Heart left ventricle (tissue), 13 donors: ENCODE measurements around the gene LRP1.

Experiments used
- POLR2A ChIP-seq, 2 donors: fragments of 450-650 bp; IDR thresholded peaks; one replicate each; pipeline ENCODE4 v1.6.1; 2017; ENCODE audit warnings: antibody characterized with exemption in 2 of 2, mild to moderate bottlenecking in 2 of 2, moderate library complexity in 2 of 2
- TF ChIP-seq, protein P1 (sequence below), 12 donors: fragments of 200-600 bp; sonication (generic) in 4 of 12; IDR thresholded peaks; one replicate each; pipeline versions ENCODE4 v1.5.0 to v1.8.0; 2018 to 2022; ENCODE audit warnings: antibody characterized with exemption in 12 of 12, mild to moderate bottlenecking in 5 of 12
- donor health status: ischemic (EF 13 %, LVEDD 7.1; RV severe dilation, severe dysfunction).
- donor health status: DM: no; HTN: yes; CAD: no.
- donor health status: DM: no; HTN: no; CAD: no.
- donor health status: ischemic (EF 25% LVEDD 6.9; RV normal size, moderate dysfunction).
- donor health status: ischemic (EF 25% LVEDD 5.7; RV mildly dilated, moderate dysfunction).
- donor health status: ischemic (EF 35%, LVEDD 5.7; RV mildly dilated, moderate dysfunction).
- donor health status: nonischemic (EF 11% LVEDD 7.7; RV severe dilation, severe dysfunction).
- donor health status: DM: yes; HTN: yes; CAD: no.
- donor health status: PGD.
- donor health status: ischemic (EF 29% LVEDD 5.4; RV normal size, mild dysfunction).
- donor health status: nonischemic (EF 23%, LVEDD 6.1; RV moderate dilation, normal function).

DNA sequence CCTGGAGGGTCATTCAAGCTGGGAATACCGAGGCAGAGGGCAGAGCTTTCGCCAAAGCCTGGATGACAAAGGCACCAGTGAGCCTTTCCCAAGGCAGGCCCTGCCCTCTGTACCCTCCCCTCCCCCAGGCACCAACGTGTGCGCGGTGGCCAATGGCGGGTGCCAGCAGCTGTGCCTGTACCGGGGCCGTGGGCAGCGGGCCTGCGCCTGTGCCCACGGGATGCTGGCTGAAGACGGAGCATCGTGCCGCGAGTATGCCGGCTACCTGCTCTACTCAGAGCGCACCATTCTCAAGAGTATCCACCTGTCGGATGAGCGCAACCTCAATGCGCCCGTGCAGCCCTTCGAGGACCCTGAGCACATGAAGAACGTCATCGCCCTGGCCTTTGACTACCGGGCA, 57.1 kb downstream of the LRP1 start:
- TF ChIP-seq, protein P1, sequence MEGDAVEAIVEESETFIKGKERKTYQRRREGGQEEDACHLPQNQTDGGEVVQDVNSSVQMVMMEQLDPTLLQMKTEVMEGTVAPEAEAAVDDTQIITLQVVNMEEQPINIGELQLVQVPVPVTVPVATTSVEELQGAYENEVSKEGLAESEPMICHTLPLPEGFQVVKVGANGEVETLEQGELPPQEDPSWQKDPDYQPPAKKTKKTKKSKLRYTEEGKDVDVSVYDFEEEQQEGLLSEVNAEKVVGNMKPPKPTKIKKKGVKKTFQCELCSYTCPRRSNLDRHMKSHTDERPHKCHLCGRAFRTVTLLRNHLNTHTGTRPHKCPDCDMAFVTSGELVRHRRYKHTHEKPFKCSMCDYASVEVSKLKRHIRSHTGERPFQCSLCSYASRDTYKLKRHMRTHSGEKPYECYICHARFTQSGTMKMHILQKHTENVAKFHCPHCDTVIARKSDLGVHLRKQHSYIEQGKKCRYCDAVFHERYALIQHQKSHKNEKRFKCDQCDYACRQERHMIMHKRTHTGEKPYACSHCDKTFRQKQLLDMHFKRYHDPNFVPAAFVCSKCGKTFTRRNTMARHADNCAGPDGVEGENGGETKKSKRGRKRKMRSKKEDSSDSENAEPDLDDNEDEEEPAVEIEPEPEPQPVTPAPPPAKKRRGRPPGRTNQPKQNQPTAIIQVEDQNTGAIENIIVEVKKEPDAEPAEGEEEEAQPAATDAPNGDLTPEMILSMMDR (IDR thresholded peaks at IDR 0.05) = no peak
- no peak for TF ChIP-seq POLR2A (IDR thresholded peaks at IDR 0.05)
